Tibial artery (tissue), 4 donors: ENCODE results near the gene PFN4.
"Not testable (repeated sequence)": the region's sequence is repeated elsewhere in the genome, so short reads cannot be mapped to it uniquely, and the experiment has no call there.

ENCODE experiments used
- DNase-seq, 2 donors: peaks; one replicate each; pipeline ENCODE4 v3.0.0-alpha.2; 2019
- H3K27ac ChIP-seq, 2 donors: fragments of 200-600 bp; sonication (generic) in 1 of 2; 1 replicate in 1 of 2; 2 replicates in 1 of 2; pipeline ENCODE4 v1.5.1; 2018 to 2019; ENCODE audit warnings: mild to moderate bottlenecking in 1 of 2
- H3K27me3 ChIP-seq, 2 donors: fragments of 200-600 bp; sonication (generic) in 1 of 2; one replicate each; pipeline versions ENCODE4 v1.5.1 to v1.6.0; 2016 to 2019
- H3K36me3 ChIP-seq, 3 donors: fragments of 200-600 bp; sonication (generic) in 2 of 3; one replicate each; pipeline ENCODE4 v1.5.1; 2016 to 2019; ENCODE audit warnings: mild to moderate bottlenecking in 2 of 3
- H3K4me1 ChIP-seq, 4 donors: fragments of 200-600 bp; sonication (generic) in 2 of 4; 1 replicate in 3 of 4; 2 replicates in 1 of 4; pipeline ENCODE4 v1.5.1; 2016 to 2019
- H3K4me3 ChIP-seq, 2 donors: fragments of 200-600 bp; sonication (generic) in 1 of 2; 1 replicate in 1 of 2; 2 replicates in 1 of 2; pipeline ENCODE4 v1.5.1; 2018 to 2019; ENCODE audit warnings: mild to moderate bottlenecking in 2 of 2
- H3K9me3 ChIP-seq, 3 donors: fragments of 200-600 bp; sonication (generic) in 1 of 3; one replicate each; pipeline ENCODE4 v1.5.1; 2016 to 2019
- CTCF ChIP-seq, 2 experiments: fragments of 200-600 bp in 1 of 2; fragments of 450-650 bp in 1 of 2; IDR thresholded peaks; one replicate each; pipeline ENCODE4 v1.5.1; 2017 to 2019; ENCODE audit warnings: antibody characterized with exemption in 2 of 2, mild to moderate bottlenecking in 1 of 2, moderate library complexity in 1 of 2
- intact Hi-C: fragments of 100-400 bp; cut with DNase I; formaldehyde crosslinking; loops from one replicate; pipeline ENCODE4 v1.15.0; 2023; ENCODE audit warnings: low total_unique reads

PFN4 gene

DNA sequence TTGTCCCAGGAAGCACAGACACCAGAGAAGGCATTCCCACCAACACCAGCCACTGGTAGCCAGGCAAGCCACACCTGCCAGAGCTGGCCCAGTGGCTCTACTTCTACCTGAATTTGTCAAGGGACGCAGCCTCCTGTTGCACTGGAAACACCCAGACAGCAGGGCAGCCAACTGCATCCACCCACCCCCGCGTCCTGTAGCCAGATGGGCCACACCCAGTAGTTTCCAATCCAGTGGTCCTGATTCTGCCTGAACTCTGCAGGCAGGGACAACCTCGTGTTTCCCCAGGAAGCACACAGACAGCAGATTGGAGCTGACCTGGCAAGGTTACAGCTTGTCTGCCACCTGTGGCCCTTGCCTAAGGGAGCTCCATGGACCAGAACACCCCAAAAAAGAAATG is 18.2 kb downstream of the PFN4 start:
- intact Hi-C loops, result no loop called here
- no peak overlapping the region for H3K4me3 ChIP-seq

GRCh38 chr2:24104110-24104650 is 19.0 kb downstream of the PFN4 start:
- no peaks in the 10 kb centered on the region for H3K27me3 ChIP-seq
- TF ChIP-seq CTCF (IDR thresholded peaks at IDR 0.05), result no peak
- no peaks in the 10 kb centered on the region for H3K4me1 ChIP-seq
- no peak for DNase-seq
- no peak overlapping the region for H3K4me3 ChIP-seq
- H3K9me3 ChIP-seq, result peaks cover 0 to 4% (median 0%) of the 10 kb centered on the region in 3 donors
- peaks cover 0 to 18% (median 13%) of the 10 kb centered on the region in 3 donors for H3K36me3 ChIP-seq
- H3K27ac ChIP-seq, result no peak overlapping the region
- intact Hi-C loops, result no loop called here

More for the DNA sequence above, 18.2 kb downstream of the PFN4 start:
- Histone ChIP-seq H3K27me3 (no peaks in the 10 kb centered on the region), H3K9me3 (peaks cover 0 to 4% (median 0%) of the 10 kb centered on the region in 3 donors), H3K4me1 (no peaks in the 10 kb centered on the region), H3K27ac (no peak overlapping the region), H3K36me3 (peaks cover 0 to 18% (median 13%) of the 10 kb centered on the region in 3 donors)
- TF ChIP-seq CTCF (IDR thresholded peaks at IDR 0.05), result no peak
- no peak for DNase-seq

- H3K4me1 ChIP-seq, result no peaks in the 10 kb centered on the region
- H3K36me3 ChIP-seq, result peaks cover 0 to 18% (median 13%) of the 10 kb centered on the region in 3 donors
- H3K27ac ChIP-seq, result no peak overlapping the region
- peaks cover 0 to 4% (median 0%) of the 10 kb centered on the region in 3 donors for H3K9me3 ChIP-seq
- H3K4me3 ChIP-seq, result no peak overlapping the region
- TF ChIP-seq CTCF (IDR thresholded peaks at IDR 0.05), result no peak
- no peak for DNase-seq
- intact Hi-C loops, result no loop called here
- no peaks in the 10 kb centered on the region for H3K27me3 ChIP-seq
These were observed 20.5 kb downstream of the PFN4 start for GRCh38 chr2:24102677-24103076.

- Histone ChIP-seq H3K27me3 (no peaks in the 10 kb centered on the region), H3K36me3 (peaks cover 0 to 18% (median 13%) of the 10 kb centered on the region in 3 donors), H3K9me3 (peaks cover 0 to 4% (median 0%) of the 10 kb centered on the region in 3 donors), H3K4me3 (no peak overlapping the region), H3K4me1 (no peaks in the 10 kb centered on the region), H3K27ac (no peak overlapping the region)
- no peak for TF ChIP-seq CTCF (IDR thresholded peaks at IDR 0.05)
- DNase-seq, result no peak
- intact Hi-C loops, result no loop called here
These were observed 21.1 kb downstream of the PFN4 start for GRCh38 chr2:24101992-24102391.

GRCh38 chr2:24100732-24101131 is 22.4 kb downstream of the PFN4 start:
- H3K36me3 ChIP-seq, result peaks cover 12 to 23% (median 18%) of the 10 kb centered on the region in 3 donors
- intact Hi-C loops, H3K4me1 ChIP-seq, H3K27me3 ChIP-seq, H3K4me3 ChIP-seq, H3K27ac ChIP-seq, H3K9me3 ChIP-seq, DNase-seq: not testable (repeated sequence)

DNA sequence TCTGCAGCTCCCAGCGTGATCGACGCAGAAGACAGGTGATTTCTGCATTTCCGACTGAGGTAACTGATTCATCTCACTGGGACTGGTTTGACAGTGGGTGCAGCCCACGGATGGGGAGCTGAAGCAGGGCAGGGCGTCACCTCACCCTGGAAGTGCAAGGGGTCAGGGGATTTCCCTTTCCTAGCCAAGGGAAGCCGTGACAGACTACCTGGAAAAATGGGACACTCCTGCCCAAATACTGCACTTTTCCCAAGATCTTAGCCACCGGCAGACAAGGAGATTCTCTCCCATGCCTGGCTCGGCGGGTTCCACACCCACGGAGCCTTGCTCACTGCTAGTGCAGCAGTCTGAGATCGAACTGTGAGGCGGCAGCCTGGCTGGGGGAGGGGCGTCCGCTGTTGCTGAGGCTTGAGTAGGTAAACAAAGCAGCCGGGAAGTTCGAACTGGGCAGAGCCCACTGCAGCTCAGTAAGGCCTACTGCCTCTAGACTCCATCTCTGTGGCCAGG is 27.9 kb downstream of the PFN4 start:
- DNase-seq, H3K9me3 ChIP-seq, H3K4me3 ChIP-seq, intact Hi-C loops, H3K27me3 ChIP-seq, H3K27ac ChIP-seq, H3K4me1 ChIP-seq: not testable (repeated sequence)
- peaks cover 24 to 30% (median 27%) of the 10 kb centered on the region in 3 donors for H3K36me3 ChIP-seq

DNA sequence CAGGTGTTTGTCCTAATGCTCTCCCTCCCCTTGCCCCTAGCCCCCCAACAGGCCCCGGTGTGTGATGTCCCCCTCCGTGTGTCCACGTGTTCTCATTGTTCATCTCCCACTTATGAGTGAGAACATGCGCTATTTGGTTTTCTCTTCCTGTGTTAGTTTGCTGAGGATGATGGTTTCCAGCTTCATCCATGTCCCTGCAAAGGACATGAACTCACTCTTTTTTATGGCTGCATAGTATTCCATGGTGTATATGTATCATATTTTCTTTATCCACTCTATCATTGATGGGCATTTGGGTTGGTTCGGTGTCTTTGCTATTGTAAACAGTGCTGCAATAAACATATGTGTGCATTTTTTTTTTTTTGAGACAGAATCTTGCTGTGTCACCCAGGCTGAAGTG is 29.9 kb downstream of the PFN4 start:
- H3K4me3 ChIP-seq, H3K27ac ChIP-seq, intact Hi-C loops, H3K27me3 ChIP-seq, H3K4me1 ChIP-seq, H3K9me3 ChIP-seq, DNase-seq: not testable (repeated sequence)
- peaks cover 28 to 35% (median 34%) of the 10 kb centered on the region in 3 donors for H3K36me3 ChIP-seq
